Mucosa of rectum (tissue), 2 donors: Measurements from ENCODE around the gene DCPS.
"Not testable (repeated sequence)": the region's sequence is repeated elsewhere in the genome, so short reads cannot be mapped to it uniquely, and the experiment has no call there.

Experiments used
- H3K27ac ChIP-seq, 2 donors: one replicate each; pipeline ENCODE4 v1.7.0; 2013; ENCODE audit warnings: inconsistent platforms in 2 of 2, low read depth in 2 of 2, low read length in 2 of 2
- H3K27me3 ChIP-seq, 2 donors: one replicate each; pipeline ENCODE4 v1.7.0; 2013; ENCODE audit warnings: low read length in 2 of 2; ENCODE audit not compliant: control insufficient read depth in 2 of 2, insufficient read depth in 2 of 2
- H3K36me3 ChIP-seq, 2 donors: one replicate each; pipeline ENCODE4 v1.7.0; 2013; ENCODE audit warnings: low read length in 2 of 2; ENCODE audit not compliant: control insufficient read depth in 2 of 2, insufficient read depth in 2 of 2
- H3K4me1 ChIP-seq, 2 donors: one replicate each; pipeline ENCODE4 v1.7.0; 2013; ENCODE audit warnings: low read length in 2 of 2, mild to moderate bottlenecking in 1 of 2; ENCODE audit not compliant: control insufficient read depth in 2 of 2, insufficient read depth in 2 of 2
- H3K4me3 ChIP-seq, 2 donors: one replicate each; pipeline ENCODE4 v1.7.0; 2013; ENCODE audit warnings: low read length in 2 of 2
- H3K9ac ChIP-seq, 2 donors: one replicate each; pipeline ENCODE4 v1.7.0; 2013; ENCODE audit warnings: low read length in 2 of 2, low read depth in 1 of 2, mild to moderate bottlenecking in 1 of 2
- H3K9me3 ChIP-seq, 2 donors: one replicate each; pipeline ENCODE4 v1.7.0; 2013; ENCODE audit warnings: low read length in 2 of 2; ENCODE audit not compliant: control insufficient read depth in 2 of 2
- donor health status: healthy.
- donor health status: Normal muscosa, but diverticular disease.

DCPS gene, protein sequence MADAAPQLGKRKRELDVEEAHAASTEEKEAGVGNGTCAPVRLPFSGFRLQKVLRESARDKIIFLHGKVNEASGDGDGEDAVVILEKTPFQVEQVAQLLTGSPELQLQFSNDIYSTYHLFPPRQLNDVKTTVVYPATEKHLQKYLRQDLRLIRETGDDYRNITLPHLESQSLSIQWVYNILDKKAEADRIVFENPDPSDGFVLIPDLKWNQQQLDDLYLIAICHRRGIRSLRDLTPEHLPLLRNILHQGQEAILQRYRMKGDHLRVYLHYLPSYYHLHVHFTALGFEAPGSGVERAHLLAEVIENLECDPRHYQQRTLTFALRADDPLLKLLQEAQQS

DNA sequence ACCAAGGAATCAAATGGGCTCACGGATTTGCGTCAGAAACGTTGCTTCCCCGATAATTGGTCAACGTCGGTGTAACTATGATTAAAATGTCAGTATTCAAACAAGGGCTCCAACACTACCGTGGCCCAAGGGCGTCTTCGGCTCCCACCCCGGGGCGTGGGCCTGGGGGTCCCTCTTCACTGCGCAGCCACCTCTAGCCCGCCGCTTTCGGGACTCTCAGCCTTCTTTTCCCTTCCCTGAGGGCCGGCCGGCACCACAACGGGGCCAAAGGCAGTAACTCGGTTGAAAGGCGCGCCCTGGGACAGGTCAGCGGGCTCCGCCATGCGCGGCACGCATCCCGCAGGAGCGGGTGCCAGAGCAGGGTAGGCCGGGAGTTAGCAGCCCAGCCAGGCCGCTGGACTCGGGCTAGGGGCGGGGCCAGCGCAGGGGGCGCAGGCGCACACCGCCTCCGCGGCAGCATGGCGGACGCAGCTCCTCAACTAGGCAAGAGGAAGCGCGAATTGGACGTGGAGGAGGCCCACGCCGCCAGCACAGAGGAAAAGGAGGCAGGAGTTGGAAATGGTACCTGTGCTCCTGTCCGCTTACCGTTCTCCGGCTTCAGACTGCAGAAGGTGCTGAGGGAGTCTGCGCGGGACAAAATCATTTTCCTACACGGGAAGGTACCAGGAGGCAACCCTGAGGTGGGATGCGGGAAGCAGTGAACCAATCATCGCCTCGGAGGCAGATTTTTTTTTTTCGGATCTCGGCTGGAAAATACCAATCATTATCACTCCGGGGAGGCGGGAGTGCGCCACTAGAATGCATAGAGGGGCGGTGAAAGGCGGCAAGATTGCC is at the start of gene DCPS:
Gene DCPS (plus strand): TSS at position 438 of the 834 bp plus-strand sequence. CDS start 21 bp downstream, at position 459.
- Histone ChIP-seq H3K4me3 (peak within 1 kb of the TSS; percentile 91 to 98), H3K27me3 (no peaks in the 10 kb centered on the region), H3K9me3 (no peaks in the 10 kb centered on the region), H3K4me1 (peaks cover 0 to 12% of the 10 kb centered on the region in 2 donors), H3K27ac (peak within 1 kb of the TSS; percentile 77 to 82), H3K36me3 (peaks cover 3 to 4% of the 10 kb centered on the region in 2 donors), H3K9ac (peak within 1 kb of the TSS; percentile 76 to 91)

DNA sequence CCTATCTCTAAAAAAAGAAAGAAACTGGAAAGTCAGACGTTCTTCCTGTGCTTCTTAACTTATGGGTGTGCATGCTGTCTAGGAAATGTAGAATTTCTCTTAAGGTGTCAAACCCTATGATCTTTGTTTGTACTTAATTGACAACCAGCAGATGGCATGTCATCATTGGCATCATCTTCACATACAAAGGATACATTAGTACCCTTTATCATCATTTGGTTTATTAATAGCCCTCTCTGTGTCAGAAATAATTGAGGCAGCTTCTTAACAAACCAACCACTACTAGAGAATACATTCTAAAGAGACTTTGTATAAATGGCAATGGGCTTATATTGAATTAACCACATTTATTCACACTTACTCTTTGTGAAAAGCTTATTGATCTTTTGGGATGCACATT is 49.0 kb upstream of the DCPS start:
- Histone ChIP-seq H3K9ac (no peak overlapping the region), H3K36me3 (peaks cover 37 to 47% of the 10 kb centered on the region in 2 donors), H3K4me1 (no peaks in the 10 kb centered on the region), H3K4me3 (no peak overlapping the region), H3K9me3 (no peaks in the 10 kb centered on the region), H3K27ac (no peak overlapping the region), H3K27me3 (no peaks in the 10 kb centered on the region)

DNA sequence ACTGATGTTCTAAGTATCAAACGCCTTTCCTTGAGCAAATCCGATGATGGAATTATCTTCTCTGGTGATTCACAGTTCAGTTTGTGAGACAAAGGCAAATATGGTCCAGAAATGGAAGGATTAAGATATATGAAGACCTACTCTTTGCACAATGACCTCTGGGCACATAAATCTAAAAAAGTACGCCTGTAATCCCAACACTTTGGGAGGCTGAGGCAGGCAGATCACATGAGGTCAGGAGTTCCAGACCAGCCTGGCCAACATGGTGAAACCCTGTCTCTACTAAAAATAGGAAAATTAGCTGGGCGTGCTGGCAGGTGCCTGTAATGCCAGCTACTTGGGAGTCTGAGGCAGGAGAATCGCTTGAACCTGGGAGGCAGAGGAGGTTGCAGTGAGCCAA is 48.4 kb upstream of the DCPS start:
- not testable (repeated sequence) for H3K4me1 ChIP-seq, H3K9ac ChIP-seq, H3K27me3 ChIP-seq, H3K4me3 ChIP-seq, H3K9me3 ChIP-seq, H3K27ac ChIP-seq
- H3K36me3 ChIP-seq: peaks cover 37 to 47% of the 10 kb centered on the region in 2 donors

DNA sequence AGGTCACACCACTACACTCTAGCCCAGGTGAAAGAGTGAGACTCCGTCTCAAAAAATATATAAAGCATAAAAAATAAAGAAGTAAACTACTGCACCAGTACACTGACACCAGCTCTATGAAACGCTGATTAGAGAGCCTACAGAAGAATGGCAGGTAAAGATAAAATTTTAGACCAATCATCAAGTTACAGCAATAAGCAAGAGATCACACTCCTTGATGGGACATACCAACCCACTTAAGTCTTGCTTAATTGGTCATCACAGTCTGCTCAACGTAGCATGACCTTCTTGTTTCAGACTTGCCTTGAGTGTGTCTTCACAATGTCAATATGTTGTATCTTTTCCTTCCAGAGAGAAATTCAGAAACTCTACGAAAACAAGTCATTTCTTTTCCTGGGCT is 47.6 kb upstream of the DCPS start:
- H3K27me3 ChIP-seq: no peaks in the 10 kb centered on the region
- H3K36me3 ChIP-seq: peaks cover 41 to 49% of the 10 kb centered on the region in 2 donors
- H3K4me3 ChIP-seq: no peak overlapping the region
- no peak overlapping the region for H3K27ac ChIP-seq
- no peak overlapping the region for H3K9ac ChIP-seq
- H3K9me3 ChIP-seq: no peaks in the 10 kb centered on the region
- H3K4me1 ChIP-seq: no peaks in the 10 kb centered on the region

DNA sequence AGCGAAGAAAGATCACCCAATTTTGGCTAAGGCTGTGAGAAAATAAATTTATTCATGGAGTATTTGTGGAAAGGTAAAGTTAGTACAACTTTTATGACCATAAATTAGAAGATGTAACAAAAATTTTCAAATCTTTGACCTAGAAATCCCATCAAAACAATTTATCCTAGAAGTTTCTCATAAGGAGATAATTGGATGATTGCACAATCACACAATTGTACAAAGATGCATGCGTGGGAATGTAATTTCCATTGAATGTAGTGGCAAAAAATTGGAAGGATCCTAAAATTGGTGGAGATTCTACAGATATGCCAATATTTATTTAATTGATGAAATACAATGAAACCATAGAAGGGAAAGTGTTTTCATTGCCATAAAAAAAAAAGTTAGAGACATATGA is 46.7 kb upstream of the DCPS start:
- Histone ChIP-seq H3K36me3 (peaks cover 44 to 53% of the 10 kb centered on the region in 2 donors), H3K9ac (no peak overlapping the region), H3K4me3 (no peak overlapping the region), H3K27me3 (no peaks in the 10 kb centered on the region), H3K27ac (no peak overlapping the region), H3K4me1 (no peaks in the 10 kb centered on the region), H3K9me3 (no peaks in the 10 kb centered on the region)

DNA sequence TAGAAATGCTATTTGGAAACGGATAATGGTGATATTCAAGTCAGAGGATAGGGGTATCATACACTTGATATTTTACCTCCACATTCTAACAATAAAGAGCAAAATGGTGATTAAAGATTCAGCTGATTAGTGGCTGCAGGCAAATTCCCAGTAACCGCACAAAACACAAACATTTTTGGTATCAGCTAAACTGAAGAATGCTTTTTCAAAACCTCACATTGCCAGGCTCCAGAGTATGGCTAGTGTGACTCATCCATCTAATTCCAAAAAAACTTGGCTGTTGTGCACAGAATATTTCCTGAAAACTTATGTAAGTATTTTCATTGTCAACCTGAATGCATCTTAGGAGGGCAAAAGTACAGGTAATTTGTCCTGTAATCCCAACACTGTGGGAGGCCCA is 46.1 kb upstream of the DCPS start:
- Histone ChIP-seq H3K27ac (no peak overlapping the region), H3K4me1 (no peaks in the 10 kb centered on the region), H3K4me3 (no peak overlapping the region), H3K36me3 (peaks cover 48 to 57% of the 10 kb centered on the region in 2 donors), H3K9me3 (no peaks in the 10 kb centered on the region), H3K27me3 (no peaks in the 10 kb centered on the region), H3K9ac (no peak overlapping the region)

DNA sequence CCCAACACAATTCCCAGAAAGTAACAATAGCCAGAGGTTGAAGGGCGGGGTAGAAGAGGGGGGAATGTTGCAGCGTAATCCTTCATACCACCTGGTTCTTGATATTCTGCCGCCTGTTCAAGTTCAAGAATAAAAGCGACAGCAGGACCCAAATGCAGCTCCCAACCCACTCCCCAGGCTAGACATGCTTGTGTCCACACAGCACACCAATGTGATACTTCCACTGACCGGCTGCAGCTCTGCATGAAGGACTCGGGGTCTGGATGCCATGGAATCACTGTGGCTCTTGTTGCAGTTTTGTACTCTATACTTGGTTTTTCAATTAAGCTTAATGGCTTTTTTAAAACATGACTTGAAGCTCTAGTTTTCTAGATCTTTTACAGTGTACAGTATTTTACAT is 41.6 kb upstream of the DCPS start:
- H3K4me1 ChIP-seq: peaks cover 0 to 1% of the 10 kb centered on the region in 2 donors
- H3K9me3 ChIP-seq: no peaks in the 10 kb centered on the region
- H3K27me3 ChIP-seq: no peaks in the 10 kb centered on the region
- no peak overlapping the region for H3K9ac ChIP-seq
- H3K36me3 ChIP-seq: peaks cover 69 to 72% of the 10 kb centered on the region in 2 donors
- no peak overlapping the region for H3K27ac ChIP-seq
- no peak overlapping the region for H3K4me3 ChIP-seq

DNA sequence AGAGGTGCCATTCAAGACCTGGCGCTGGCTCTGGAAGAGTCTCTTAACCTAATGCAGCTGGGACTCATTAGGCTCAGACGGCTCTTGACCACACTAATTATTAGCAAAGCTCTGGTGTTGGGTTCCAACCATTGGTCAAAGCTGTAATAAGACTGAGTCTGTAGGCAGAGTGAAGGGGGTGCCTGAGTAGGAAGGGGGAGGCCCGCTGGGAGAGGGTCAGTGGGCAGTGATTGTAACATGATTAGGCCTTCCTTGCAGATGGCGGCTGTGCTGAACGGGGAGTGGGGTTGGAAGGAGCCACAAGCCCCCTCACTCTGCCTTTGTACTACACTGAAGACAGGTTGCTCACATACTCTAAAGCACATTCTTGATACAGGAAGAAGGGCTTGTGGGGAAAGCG is 40.4 kb upstream of the DCPS start:
- peaks cover 64% of the 10 kb centered on the region in 2 donors for H3K36me3 ChIP-seq
- no peak overlapping the region for H3K9ac ChIP-seq
- H3K27ac ChIP-seq: no peak overlapping the region
- no peaks in the 10 kb centered on the region for H3K9me3 ChIP-seq
- no peak overlapping the region for H3K4me3 ChIP-seq
- no peaks in the 10 kb centered on the region for H3K27me3 ChIP-seq
- peaks cover 6 to 9% of the 10 kb centered on the region in 2 donors for H3K4me1 ChIP-seq

DNA sequence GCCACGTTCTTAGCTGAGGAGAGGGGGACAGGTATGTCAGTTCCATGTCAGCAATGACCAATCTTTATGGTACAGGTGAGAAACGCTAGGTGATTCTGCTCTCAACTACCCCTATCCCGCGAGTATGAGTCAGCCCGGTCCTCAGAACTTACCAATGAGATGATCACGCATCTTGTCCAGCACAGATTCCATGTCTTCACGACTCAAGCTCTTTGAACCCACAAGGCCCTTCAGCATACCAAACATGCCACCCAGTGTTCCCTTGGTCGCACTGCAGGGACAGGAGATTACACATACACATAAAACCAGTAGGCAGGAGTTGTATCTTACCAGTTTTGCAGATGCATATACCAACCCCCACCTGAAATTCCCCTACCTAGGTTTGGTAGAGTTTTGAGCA is 38.0 kb upstream of the DCPS start:
- Histone ChIP-seq H3K4me1 (peaks cover 10 to 16% of the 10 kb centered on the region in 2 donors), H3K27ac (no peak overlapping the region), H3K4me3 (no peak overlapping the region), H3K36me3 (peaks cover 58 to 63% of the 10 kb centered on the region in 2 donors), H3K9me3 (no peaks in the 10 kb centered on the region), H3K27me3 (no peaks in the 10 kb centered on the region), H3K9ac (no peak overlapping the region)

DNA sequence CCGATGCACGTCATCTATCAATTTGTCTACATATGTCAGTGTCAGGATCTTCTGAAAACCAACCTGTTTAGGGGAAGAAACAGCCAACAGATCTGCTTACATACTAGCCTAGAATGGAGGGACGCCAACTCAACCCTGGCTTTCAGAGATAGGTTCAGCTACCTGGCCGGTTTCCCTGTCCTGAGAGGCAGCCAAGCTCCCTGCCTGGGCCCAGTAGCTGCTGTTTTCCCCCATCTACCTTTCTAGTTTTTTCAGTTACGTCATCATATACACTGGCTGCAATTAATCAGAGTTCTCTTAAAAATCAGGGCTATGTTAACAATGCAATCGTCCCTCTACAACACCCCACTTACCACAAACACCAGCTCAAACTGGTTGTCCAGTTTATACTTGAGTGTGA is 36.2 kb upstream of the DCPS start:
- H3K36me3 ChIP-seq: peaks cover 45 to 52% of the 10 kb centered on the region in 2 donors
- peak overlapping the region; percentile 95 to 97 for H3K9ac ChIP-seq
- H3K9me3 ChIP-seq: no peaks in the 10 kb centered on the region
- no peaks in the 10 kb centered on the region for H3K27me3 ChIP-seq
- peak overlapping the region; percentile 97 for H3K4me3 ChIP-seq
- H3K4me1 ChIP-seq: peaks cover 10 to 16% of the 10 kb centered on the region in 2 donors
- H3K27ac ChIP-seq: peak overlapping the region in 1 of 2 donors; percentile 89
